HepG2 (cell line): Measurements from ENCODE around the gene ZDHHC8. TPM values are rescaled to one million over a fixed set of nuclear protein-coding genes. Genes with fewer than 3 reads are reported as not detected.

Experiments used
- CHD4 ChIP-seq: fragments of 200-600 bp; sonication (generic); IDR thresholded peaks from 2 replicates; pipeline ENCODE4 v1.7.0; 2017; ENCODE audit warnings: mild to moderate bottlenecking, low read length, borderline replicate concordance
- polyA plus RNA-seq, 8 experiments: library from polyadenylated mRNA; depleted of rRNA in 3 of 8; stranded (reverse) in 7 of 8; unstranded in 1 of 8; fragments of >200 nt; fragmentation: Illumina TruSeq in 4 of 8; extraction: Trizol in 4 of 8; gene quantifications; 2 replicates each; pipeline versions ENCODE4 v1.2.1 to v1.2.3, GENCODE V29; 2011 to 2016; ENCODE audit warnings: low read depth in 4 of 8, missing spikeins in 1 of 8, mixed read lengths in 1 of 8; ENCODE audit not compliant: insufficient read depth in 1 of 8
- total RNA-seq, 5 experiments: library from RNA; depleted of rRNA; stranded (reverse); fragments of >200 nt; fragmentation: Illumina TruSeq; extraction: Trizol; gene quantifications; 2 replicates each; pipeline ENCODE4 v1.2.3, GENCODE V29; 2016; ENCODE audit warnings: low read depth in 1 of 5
- TF ChIP-seq, protein P1 (sequence below): sonication (generic); formaldehyde crosslinking; IDR thresholded peaks from one replicate; pipeline ENCODE4 v1.5.1; 2020; ENCODE audit warnings: mild to moderate bottlenecking, missing genetic modification reagents; ENCODE audit errors: not compliant biosample characterization
- TF ChIP-seq, protein P2 (sequence below): sonication (generic); formaldehyde crosslinking; IDR thresholded peaks from 2 replicates; pipeline ENCODE4 v1.4.0; 2020; ENCODE audit warnings: missing genetic modification reagents

Gene ZDHHC8
- total and polyA plus RNA-seq, 2 of the 13 experiments (the other 11 are each of a cell fraction or from before 2014, with no cell fraction given): 7.5 to 21.3 TPM

DNA sequence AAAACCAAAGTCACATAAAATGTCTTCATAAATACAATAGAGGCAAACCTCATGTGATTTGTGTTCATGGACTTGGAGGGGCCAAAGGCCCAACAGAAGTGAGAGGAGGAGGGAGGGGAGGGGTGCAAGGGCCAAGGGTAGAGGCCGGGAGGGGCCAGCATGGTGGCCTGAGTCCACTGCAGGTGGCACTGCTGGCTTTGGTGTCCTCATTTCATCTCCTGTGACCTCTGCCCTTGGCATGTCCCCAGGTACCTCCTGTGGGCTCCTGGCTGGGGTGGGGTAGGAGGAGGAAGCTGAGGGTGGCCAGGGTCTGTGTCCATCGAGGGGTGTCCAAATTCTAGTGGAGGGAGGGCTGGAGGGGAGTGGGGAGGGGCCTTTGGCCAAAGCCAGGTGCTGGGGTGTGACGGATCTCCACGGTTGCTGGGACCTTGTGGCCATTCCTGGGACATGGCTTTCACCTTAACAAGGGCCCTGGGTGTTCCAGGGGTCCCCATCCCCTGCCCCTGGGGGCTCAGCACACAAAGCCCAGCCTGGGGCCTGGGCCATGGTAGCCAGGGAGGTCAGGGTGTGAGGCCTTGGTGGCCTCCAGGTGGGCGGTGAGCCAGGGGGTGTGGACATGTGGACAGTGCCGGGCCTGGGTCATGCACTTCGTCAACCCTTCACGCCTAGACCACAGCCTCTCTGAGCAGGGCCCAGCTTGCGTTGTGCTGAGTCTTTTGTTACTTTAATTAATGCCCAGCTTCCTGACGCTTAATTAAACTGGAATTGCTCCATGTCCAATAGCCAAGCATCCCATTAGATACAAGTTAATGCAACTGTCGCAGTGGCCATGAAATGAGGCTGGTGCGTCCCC, 39.9 kb downstream of the ZDHHC8 start (continued):
- TF ChIP-seq, protein P1, sequence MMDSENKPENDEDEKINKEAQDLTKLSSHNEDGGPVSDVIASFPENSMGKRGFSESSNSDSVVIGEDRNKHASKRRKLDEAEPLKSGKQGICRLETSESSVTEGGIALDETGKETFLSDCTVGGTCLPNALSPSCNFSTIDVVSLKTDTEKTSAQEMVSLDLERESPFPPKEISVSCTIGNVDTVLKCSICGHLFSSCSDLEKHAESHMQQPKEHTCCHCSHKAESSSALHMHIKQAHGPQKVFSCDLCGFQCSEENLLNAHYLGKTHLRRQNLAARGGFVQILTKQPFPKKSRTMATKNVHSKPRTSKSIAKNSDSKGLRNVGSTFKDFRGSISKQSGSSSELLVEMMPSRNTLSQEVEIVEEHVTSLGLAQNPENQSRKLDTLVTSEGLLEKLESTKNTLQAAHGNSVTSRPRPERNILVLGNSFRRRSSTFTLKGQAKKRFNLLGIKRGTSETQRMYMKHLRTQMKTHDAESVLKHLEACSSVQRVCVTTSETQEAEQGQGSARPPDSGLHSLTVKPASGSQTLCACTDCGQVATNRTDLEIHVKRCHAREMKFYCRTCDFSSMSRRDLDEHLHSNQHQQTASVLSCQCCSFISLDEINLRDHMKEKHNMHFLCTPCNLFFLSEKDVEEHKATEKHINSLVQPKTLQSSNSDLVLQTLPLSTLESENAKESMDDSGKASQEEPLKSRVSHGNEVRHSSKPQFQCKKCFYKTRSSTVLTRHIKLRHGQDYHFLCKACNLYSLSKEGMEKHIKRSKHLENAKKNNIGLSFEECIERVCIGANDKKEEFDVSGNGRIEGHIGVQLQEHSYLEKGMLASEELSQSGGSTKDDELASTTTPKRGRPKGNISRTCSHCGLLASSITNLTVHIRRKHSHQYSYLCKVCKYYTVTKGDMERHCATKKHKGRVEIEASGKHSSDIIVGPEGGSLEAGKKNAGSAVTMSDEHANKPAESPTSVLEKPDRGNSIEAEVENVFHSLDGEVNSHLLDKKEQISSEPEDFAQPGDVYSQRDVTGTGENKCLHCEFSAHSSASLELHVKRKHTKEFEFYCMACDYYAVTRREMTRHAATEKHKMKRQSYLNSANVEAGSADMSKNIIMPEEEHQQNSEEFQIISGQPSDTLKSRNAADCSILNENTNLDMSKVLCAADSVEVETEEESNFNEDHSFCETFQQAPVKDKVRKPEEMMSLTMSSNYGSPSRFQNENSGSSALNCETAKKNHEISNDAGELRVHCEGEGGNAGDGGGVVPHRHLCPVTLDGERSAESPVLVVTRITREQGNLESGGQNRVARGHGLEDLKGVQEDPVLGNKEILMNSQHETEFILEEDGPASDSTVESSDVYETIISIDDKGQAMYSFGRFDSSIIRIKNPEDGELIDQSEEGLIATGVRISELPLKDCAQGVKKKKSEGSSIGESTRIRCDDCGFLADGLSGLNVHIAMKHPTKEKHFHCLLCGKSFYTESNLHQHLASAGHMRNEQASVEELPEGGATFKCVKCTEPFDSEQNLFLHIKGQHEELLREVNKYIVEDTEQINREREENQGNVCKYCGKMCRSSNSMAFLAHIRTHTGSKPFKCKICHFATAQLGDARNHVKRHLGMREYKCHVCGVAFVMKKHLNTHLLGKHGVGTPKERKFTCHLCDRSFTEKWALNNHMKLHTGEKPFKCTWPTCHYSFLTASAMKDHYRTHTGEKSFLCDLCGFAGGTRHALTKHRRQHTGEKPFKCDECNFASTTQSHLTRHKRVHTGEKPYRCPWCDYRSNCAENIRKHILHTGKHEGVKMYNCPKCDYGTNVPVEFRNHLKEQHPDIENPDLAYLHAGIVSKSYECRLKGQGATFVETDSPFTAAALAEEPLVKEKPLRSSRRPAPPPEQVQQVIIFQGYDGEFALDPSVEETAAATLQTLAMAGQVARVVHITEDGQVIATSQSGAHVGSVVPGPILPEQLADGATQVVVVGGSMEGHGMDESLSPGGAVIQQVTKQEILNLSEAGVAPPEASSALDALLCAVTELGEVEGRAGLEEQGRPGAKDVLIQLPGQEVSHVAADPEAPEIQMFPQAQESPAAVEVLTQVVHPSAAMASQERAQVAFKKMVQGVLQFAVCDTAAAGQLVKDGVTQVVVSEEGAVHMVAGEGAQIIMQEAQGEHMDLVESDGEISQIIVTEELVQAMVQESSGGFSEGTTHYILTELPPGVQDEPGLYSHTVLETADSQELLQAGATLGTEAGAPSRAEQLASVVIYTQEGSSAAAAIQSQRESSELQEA: no peak
- TF ChIP-seq CHD4: no peak
- TF ChIP-seq, protein P2, sequence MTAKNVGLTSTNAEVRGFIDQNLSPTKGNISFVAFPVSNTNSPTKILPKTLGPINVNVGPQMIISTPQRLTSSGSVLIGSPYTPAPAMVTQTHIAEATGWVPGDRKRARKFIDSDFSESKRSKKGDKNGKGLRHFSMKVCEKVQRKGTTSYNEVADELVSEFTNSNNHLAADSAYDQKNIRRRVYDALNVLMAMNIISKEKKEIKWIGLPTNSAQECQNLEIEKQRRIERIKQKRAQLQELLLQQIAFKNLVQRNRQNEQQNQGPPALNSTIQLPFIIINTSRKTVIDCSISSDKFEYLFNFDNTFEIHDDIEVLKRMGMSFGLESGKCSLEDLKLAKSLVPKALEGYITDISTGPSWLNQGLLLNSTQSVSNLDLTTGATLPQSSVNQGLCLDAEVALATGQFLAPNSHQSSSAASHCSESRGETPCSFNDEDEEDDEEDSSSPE (CRISPR knock-in tag): no peak
- TF ChIP-seq, all 625 proteins: peak for 0
